OCI-LY7 (cell line): Measurements from ENCODE around the gene C5orf15. TPM values are rescaled to one million over a fixed set of nuclear protein-coding genes. Genes with fewer than 3 reads are reported as not detected.

Experiments
- BruUV-seq: library from RNA; stranded (reverse); fragments of 400-500 nt; replicated peaks from 2 replicates; lab custom pipeline; 2021; lab: Mats Ljungman, UMichigan
- CTCF ChIA-PET: fragments of 300-600 bp; sonication (Branson Sonifier 250); formaldehyde crosslinking; loops from one replicate; lab custom pipeline; 2022; ENCODE audit warnings: antibody characterized with exemption; ENCODE audit not compliant: unreplicated experiment; lab: Charles Lee
- POLR2A ChIA-PET: fragments of 300-600 bp; sonication (Branson Sonifier 250); formaldehyde crosslinking; loops from one replicate; lab custom pipeline; 2022; ENCODE audit warnings: antibody characterized with exemption; lab: Charles Lee
- DNase-seq: peaks from one replicate; pipeline ENCODE4 v3.0.0-alpha.2; 2015; ENCODE audit warnings: low spot score
- H2AFZ ChIP-seq: fragments of 200-600 bp; sonication (generic), shearing (Covaris generic); 2 replicates; pipeline ENCODE4 v1.6.1; 2014; ENCODE audit warnings: mild to moderate bottlenecking, antibody characterized with exemption, low read length, moderate library complexity
- H3K27ac ChIP-seq: fragments of 200-600 bp; sonication (generic); 2 replicates; pipeline ENCODE4 v1.5.1; 2014; ENCODE audit warnings: mixed run types, low read depth, mild to moderate bottlenecking, moderate library complexity, low read length, inconsistent platforms; ENCODE audit not compliant: poor library complexity, severe bottlenecking
- H3K36me3 ChIP-seq: fragments of 200-600 bp; sonication (generic); 2 replicates; pipeline ENCODE4 v1.6.1; 2014; ENCODE audit warnings: mild to moderate bottlenecking, antibody characterized with exemption, low read length, moderate library complexity, mixed read lengths; ENCODE audit not compliant: insufficient read depth
- H3K4me1 ChIP-seq: fragments of 200-600 bp; sonication (generic); 2 replicates; pipeline ENCODE4 v1.5.1; 2014; ENCODE audit warnings: mild to moderate bottlenecking, low read length; ENCODE audit not compliant: insufficient read depth, poor library complexity, severe bottlenecking
- H3K4me2 ChIP-seq: fragments of 200-600 bp; sonication (generic); 2 replicates; pipeline ENCODE4 v1.6.1; 2014; ENCODE audit warnings: mild to moderate bottlenecking, low read length
- H3K4me3 ChIP-seq: fragments of 200-600 bp; sonication (generic); 2 replicates; pipeline ENCODE4 v1.5.1; 2014; ENCODE audit warnings: mild to moderate bottlenecking, low read depth, low read length; ENCODE audit not compliant: poor library complexity, severe bottlenecking
- H3K79me2 ChIP-seq: fragments of 200-600 bp; sonication (generic); 2 replicates; pipeline ENCODE4 v1.6.1; 2016; ENCODE audit warnings: low read depth, mild to moderate bottlenecking, low read length, moderate library complexity, mixed read lengths; ENCODE audit not compliant: insufficient read depth
- H3K9me2 ChIP-seq: fragments of 200-600 bp; sonication (generic); 2 replicates; pipeline ENCODE4 v1.6.1; 2016; ENCODE audit warnings: mild to moderate bottlenecking, low read length, mixed read lengths; ENCODE audit not compliant: insufficient read depth
- H3K9me3 ChIP-seq: fragments of 200-600 bp; sonication (generic); 2 replicates; pipeline ENCODE4 v1.6.1; 2014; ENCODE audit warnings: mild to moderate bottlenecking, mixed run types, low read length, mixed read lengths
- H4K20me1 ChIP-seq: fragments of 200-600 bp; sonication (generic); 2 replicates; pipeline ENCODE4 v1.6.1; 2014; ENCODE audit warnings: mild to moderate bottlenecking, antibody characterized with exemption, low read length, moderate library complexity, mixed read lengths; ENCODE audit not compliant: insufficient read depth
- EZH2phosphoT487 ChIP-seq: fragments of 200-600 bp; sonication (generic); IDR thresholded peaks from 2 replicates; pipeline ENCODE4 v1.6.1; 2018; ENCODE audit warnings: low read depth, borderline replicate concordance, mild to moderate bottlenecking, mixed run types, antibody characterized with exemption, low read length, moderate library complexity, mixed read lengths
- intact Hi-C: fragments of 100-400 bp; cut with micrococcal nuclease; formaldehyde crosslinking; loops from one replicate; pipeline ENCODE4 v1.10.0; 2022; ENCODE audit not compliant: unreplicated experiment
- total RNA-seq, 2 experiments: library from RNA; depleted of rRNA in 1 of 2; stranded (reverse); fragments of >200 nt in 1 of 2; shearing (Covaris generic) in 1 of 2; gene quantifications; 2 replicates each; pipeline ENCODE4 v1.2.3, GENCODE V29; 2014 to 2022
- TF ChIP-seq, protein P1 (sequence below): fragments of 200-600 bp; sonication (generic); conservative IDR thresholded peaks from 2 replicates; pipeline ENCODE4 v1.5.1; 2014; ENCODE audit warnings: mild to moderate bottlenecking, antibody characterized with exemption, low read length, moderate library complexity, mixed read lengths

Gene C5orf15
- total RNA-seq, 2 experiments from 2014 or later: 32.2 to 46.4 TPM

- POLR2A ChIA-PET: interaction anchor here (0.6 to 1.9 kb wide), 4 partner anchors 27 to 1280 kb away, joined by 3 to 5 read pairs (median 4); no protein-coding TSS in a partner anchor
- peak; percentile 34 for DNase-seq
- Histone ChIP-seq H3K4me3 (no peak overlapping the region), H3K4me2 (peak overlapping the region; percentile 43; the same call in 1 of the 2 replicates), H3K36me3 (peaks cover 46% of the 10 kb centered on the region), H3K27ac (no peak overlapping the region), H3K9me2 (no peaks in the 10 kb centered on the region), H3K79me2 (peaks cover 98% of the 10 kb centered on the region), H3K9me3 (no peaks in the 10 kb centered on the region), H3K4me1 (peaks cover 60% of the 10 kb centered on the region), H2AFZ (no peak overlapping the region), H4K20me1 (peaks cover 38% of the 10 kb centered on the region)
- intact Hi-C loops: no loop called here
- CTCF ChIA-PET: no interaction called here
- BruUV-seq: no TSS peak
- no peak for TF ChIP-seq EZH2phosphoT487
- TF ChIP-seq, protein P1, sequence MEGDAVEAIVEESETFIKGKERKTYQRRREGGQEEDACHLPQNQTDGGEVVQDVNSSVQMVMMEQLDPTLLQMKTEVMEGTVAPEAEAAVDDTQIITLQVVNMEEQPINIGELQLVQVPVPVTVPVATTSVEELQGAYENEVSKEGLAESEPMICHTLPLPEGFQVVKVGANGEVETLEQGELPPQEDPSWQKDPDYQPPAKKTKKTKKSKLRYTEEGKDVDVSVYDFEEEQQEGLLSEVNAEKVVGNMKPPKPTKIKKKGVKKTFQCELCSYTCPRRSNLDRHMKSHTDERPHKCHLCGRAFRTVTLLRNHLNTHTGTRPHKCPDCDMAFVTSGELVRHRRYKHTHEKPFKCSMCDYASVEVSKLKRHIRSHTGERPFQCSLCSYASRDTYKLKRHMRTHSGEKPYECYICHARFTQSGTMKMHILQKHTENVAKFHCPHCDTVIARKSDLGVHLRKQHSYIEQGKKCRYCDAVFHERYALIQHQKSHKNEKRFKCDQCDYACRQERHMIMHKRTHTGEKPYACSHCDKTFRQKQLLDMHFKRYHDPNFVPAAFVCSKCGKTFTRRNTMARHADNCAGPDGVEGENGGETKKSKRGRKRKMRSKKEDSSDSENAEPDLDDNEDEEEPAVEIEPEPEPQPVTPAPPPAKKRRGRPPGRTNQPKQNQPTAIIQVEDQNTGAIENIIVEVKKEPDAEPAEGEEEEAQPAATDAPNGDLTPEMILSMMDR: peak; percentile 94
Observed at GRCh38 chr5:133996683-133997252, 28.3 kb upstream of the C5orf15 start.

DNA sequence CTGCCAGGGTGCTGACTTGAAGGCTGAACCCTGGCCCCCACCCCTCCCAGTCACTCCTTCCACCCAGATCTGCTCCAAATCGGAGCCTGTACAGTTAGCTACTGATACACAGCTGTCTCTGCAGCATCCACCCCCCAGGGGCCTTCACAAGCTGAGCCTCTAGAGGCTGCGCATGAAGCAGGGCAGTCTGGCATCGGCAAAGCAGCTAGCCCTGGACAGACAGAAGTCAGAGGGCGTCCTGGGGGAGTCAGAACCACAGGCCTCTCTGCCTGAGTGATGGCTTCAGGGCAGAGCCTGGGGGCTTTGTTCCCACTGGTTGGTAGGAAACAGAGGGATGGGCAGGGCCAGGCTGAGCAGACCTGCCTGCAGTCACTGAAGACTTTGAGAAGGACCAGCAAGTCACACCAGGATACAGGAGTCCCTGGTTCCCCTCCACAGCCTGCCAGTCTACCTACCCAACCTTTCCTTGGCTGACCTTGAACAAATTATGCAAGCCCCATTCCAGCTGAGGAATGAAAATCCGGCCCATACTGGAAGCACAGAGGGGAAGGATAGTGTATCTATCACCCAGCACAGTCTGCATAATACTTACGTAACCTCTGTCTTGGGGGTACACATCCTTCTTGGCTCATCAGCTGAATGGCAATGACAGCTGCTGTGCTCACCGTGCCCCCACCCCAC lies 27.6 kb upstream of the C5orf15 start:
- Histone ChIP-seq H3K4me2 (peak overlapping the region; percentile 43), H3K4me3 (no peak overlapping the region), H4K20me1 (peaks cover 38% of the 10 kb centered on the region)

More for the DNA sequence above, 27.6 kb upstream of the C5orf15 start:
- intact Hi-C loops: no loop called here
- no peak overlapping the region for H2AFZ ChIP-seq
- H3K27ac ChIP-seq: no peak overlapping the region
- ChIA-PET CTCF (interaction anchor here (0.7 to 1.3 kb wide), 3 partner anchors 8 to 908 kb away, joined by 4 to 5 read pairs (median 4); no protein-coding TSS in a partner anchor), POLR2A (interaction anchor here (0.6 to 1.9 kb wide), 3 partner anchors 14 to 1279 kb away, joined by 4 to 5 read pairs (median 4); no protein-coding TSS in a partner anchor)
- no peak for DNase-seq
- peaks cover 47% of the 10 kb centered on the region for H3K36me3 ChIP-seq
- no TSS peak for BruUV-seq
- peaks cover 97% of the 10 kb centered on the region for H3K79me2 ChIP-seq
- TF ChIP-seq, protein P1: no peak
- TF ChIP-seq EZH2phosphoT487: no peak
- peaks cover 59% of the 10 kb centered on the region for H3K4me1 ChIP-seq
- H3K9me2 ChIP-seq: no peaks in the 10 kb centered on the region
- H3K9me3 ChIP-seq: no peaks in the 10 kb centered on the region
